Body of pancreas (tissue), 4 donors: ENCODE data around the gene RELN. TPM values are rescaled to one million over a fixed set of nuclear protein-coding genes. Genes with fewer than 3 reads are reported as not detected.

Experiments used
- ATAC-seq: fragments of 150-250 bp; one replicate; pipeline ENCODE4 v1.9.1; 2016
- DNase-seq, 4 donors: peaks; one replicate each; pipeline ENCODE4 v3.0.0-alpha.2; 2019
- H3K27ac ChIP-seq, 4 donors: fragments of 200-600 bp; sonication (generic); 1 replicate in 3 of 4; 2 replicates in 1 of 4; pipeline versions ENCODE4 v1.5.1 to v1.6.1; 2016 to 2019; ENCODE audit warnings: mild to moderate bottlenecking in 1 of 4, mixed read lengths in 1 of 4, moderate library complexity in 1 of 4
- H3K27me3 ChIP-seq, 2 donors: fragments of 200-600 bp; sonication (generic); one replicate each; pipeline ENCODE4 v1.6.0; 2016; ENCODE audit warnings: mild to moderate bottlenecking in 1 of 2
- H3K36me3 ChIP-seq, 2 donors: fragments of 200-600 bp; sonication (generic); replicated peaks in 1 of 2; 2 replicates each; pipeline ENCODE4 v1.5.1; 2016; ENCODE audit warnings: low read depth in 2 of 2; ENCODE audit not compliant: insufficient read depth in 1 of 2
- H3K4me1 ChIP-seq: fragments of 200-600 bp; sonication (generic); one replicate; pipeline ENCODE4 v1.6.0; 2016
- H3K4me3 ChIP-seq, 2 donors: fragments of 200-600 bp; sonication (generic); 1 replicate in 1 of 2; 2 replicates in 1 of 2; pipeline ENCODE4 v1.5.1; 2016 to 2019
- H3K9me3 ChIP-seq, 3 donors: fragments of 200-600 bp; sonication (generic); 1 replicate in 2 of 3; 2 replicates in 1 of 3; pipeline ENCODE4 v1.5.1; 2016
- POLR2A ChIP-seq, 3 donors: fragments of 450-650 bp; IDR thresholded peaks; one replicate each; pipeline ENCODE4 v1.6.1; 2016; ENCODE audit warnings: antibody characterized with exemption in 3 of 3, mild to moderate bottlenecking in 2 of 3
- WGBS, 2 donors: methylation state at CpG; one replicate each; pipeline ENCODE4 v1.1.5; 2017; 5-methylcytosine and 5-hydroxymethylcytosine counted together
- intact Hi-C: fragments of 100-400 bp; cut with DNase I; formaldehyde crosslinking; loops from one replicate; pipeline ENCODE4 v1.15.1; 2023
- total RNA-seq, 2 donors: library from RNA; depleted of rRNA; stranded (reverse); fragments of >200 nt; gene quantifications; one replicate each; pipeline ENCODE4 v1.1.0, GENCODE V29; 2016
- TF ChIP-seq, protein P1 (sequence below), 7 experiments: fragments of 450-650 bp in 4 of 7; fragments of 200-600 bp in 3 of 7; sonication (generic) in 3 of 7; IDR thresholded peaks; one replicate each; pipeline ENCODE4 v1.5.1; 2016 to 2019; ENCODE audit warnings: antibody characterized with exemption in 7 of 7

The RELN gene
- total RNA-seq, 2 donors from 2014 or later, result 0.33 to 3.9 TPM

DNA sequence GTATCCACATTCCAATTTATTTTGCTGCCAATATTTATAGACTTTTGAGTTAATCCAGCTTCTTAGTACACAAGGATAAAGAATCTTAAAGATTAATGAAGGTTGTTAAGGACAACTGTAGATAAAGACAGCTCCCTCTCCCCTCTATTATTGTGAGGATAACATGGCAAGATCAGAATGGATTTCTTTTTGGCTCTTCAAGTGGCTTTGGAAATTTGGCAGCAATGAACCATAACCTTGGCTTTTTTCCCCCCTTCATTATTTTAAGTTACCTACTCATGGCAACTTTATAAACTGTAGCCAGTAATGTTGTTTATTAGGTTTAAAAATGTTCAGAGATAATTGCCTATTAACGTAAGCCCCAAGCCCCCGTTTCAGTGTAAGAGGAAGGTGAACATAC lies 412.4 kb downstream of the RELN start:
- H3K27me3 ChIP-seq, result no peaks in the 10 kb centered on the region
- no peaks in the 10 kb centered on the region for H3K9me3 ChIP-seq
- no peak overlapping the region for H3K4me3 ChIP-seq
- TF ChIP-seq, protein P1, sequence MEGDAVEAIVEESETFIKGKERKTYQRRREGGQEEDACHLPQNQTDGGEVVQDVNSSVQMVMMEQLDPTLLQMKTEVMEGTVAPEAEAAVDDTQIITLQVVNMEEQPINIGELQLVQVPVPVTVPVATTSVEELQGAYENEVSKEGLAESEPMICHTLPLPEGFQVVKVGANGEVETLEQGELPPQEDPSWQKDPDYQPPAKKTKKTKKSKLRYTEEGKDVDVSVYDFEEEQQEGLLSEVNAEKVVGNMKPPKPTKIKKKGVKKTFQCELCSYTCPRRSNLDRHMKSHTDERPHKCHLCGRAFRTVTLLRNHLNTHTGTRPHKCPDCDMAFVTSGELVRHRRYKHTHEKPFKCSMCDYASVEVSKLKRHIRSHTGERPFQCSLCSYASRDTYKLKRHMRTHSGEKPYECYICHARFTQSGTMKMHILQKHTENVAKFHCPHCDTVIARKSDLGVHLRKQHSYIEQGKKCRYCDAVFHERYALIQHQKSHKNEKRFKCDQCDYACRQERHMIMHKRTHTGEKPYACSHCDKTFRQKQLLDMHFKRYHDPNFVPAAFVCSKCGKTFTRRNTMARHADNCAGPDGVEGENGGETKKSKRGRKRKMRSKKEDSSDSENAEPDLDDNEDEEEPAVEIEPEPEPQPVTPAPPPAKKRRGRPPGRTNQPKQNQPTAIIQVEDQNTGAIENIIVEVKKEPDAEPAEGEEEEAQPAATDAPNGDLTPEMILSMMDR (IDR thresholded peaks at IDR 0.05), result no peak
- no peak for TF ChIP-seq POLR2A (IDR thresholded peaks at IDR 0.05)
- no peak for DNase-seq
- whole genome bisulfite sequencing, 2 donors, result 79 to 86% methylated on average over 2 of the region's 2 CpGs
- intact Hi-C loops, result loop anchor here (10.0 kb wide), 1 partner anchor 578 kb away; no protein-coding TSS in a partner anchor
- H3K27ac ChIP-seq, result no peak overlapping the region
- H3K4me1 ChIP-seq, result no peaks in the 10 kb centered on the region
- no peaks in the 10 kb centered on the region for H3K36me3 ChIP-seq
- no peak for ATAC-seq

DNA sequence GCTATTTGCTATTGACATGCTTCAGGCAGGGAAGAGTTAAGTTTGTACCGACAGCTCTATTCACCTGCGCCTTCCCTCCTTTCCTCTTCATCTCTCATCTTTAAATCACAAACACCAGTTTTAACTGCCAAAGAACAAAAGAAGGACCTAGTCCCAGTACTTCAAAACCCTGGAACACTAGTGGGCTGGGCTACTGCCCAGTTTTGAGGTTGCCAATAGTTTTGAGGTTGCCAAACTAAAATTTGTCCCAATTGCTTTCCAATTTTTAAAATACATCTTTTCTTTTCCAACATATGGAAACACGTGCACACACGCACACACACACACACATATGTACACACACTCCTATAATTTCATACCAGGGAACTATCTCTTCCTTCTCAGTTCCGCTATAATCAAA lies 412.8 kb downstream of the RELN start:
- H3K27me3 ChIP-seq, result no peaks in the 10 kb centered on the region
- no peaks in the 10 kb centered on the region for H3K36me3 ChIP-seq
- no peak for ATAC-seq
- intact Hi-C loops, result loop anchor here (10.0 kb wide), 1 partner anchor 578 kb away; no protein-coding TSS in a partner anchor
- H3K4me3 ChIP-seq, result no peak overlapping the region
- no peak for DNase-seq
- H3K9me3 ChIP-seq, result no peaks in the 10 kb centered on the region
- H3K27ac ChIP-seq, result no peak overlapping the region
- TF ChIP-seq POLR2A (IDR thresholded peaks at IDR 0.05), result no peak
- TF ChIP-seq, protein P1 (IDR thresholded peaks at IDR 0.05), result no peak
- WGBS, 2 donors, result 62 to 69% methylated on average over 5 of the region's 5 CpGs
- no peaks in the 10 kb centered on the region for H3K4me1 ChIP-seq

DNA sequence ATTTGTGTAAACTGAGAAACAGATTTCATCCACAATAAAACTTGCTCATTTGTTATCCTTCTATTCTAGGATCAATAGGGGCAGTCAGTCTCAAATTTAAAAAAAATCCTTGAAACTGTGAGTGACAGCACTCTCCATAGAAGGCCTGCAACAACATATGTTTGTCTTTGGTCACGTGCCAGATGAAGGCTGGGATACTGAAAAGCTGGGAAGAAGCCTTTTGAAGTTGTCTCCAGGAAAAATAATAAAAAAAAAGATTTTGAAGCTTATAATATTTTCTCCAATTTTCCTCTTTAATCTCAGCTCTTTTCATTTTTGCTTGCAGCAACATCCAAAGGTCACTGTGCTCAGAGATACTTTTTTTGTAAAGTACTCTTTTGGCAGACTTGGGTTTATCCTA lies 414.9 kb downstream of the RELN start:
- no peak for ATAC-seq
- Histone ChIP-seq H3K27ac (no peak overlapping the region), H3K36me3 (no peaks in the 10 kb centered on the region), H3K27me3 (no peaks in the 10 kb centered on the region), H3K4me1 (no peaks in the 10 kb centered on the region), H3K4me3 (no peak overlapping the region), H3K9me3 (no peaks in the 10 kb centered on the region)
- 18 to 68% methylated on average over 1 of the region's 1 CpG for WGBS, 2 donors
- TF ChIP-seq, protein P1 (IDR thresholded peaks at IDR 0.05), result no peak
- TF ChIP-seq POLR2A (IDR thresholded peaks at IDR 0.05), result no peak
- intact Hi-C loops, result loop anchor here (10.0 kb wide), 1 partner anchor 580 kb away; no protein-coding TSS in a partner anchor
- DNase-seq, result no peak

DNA sequence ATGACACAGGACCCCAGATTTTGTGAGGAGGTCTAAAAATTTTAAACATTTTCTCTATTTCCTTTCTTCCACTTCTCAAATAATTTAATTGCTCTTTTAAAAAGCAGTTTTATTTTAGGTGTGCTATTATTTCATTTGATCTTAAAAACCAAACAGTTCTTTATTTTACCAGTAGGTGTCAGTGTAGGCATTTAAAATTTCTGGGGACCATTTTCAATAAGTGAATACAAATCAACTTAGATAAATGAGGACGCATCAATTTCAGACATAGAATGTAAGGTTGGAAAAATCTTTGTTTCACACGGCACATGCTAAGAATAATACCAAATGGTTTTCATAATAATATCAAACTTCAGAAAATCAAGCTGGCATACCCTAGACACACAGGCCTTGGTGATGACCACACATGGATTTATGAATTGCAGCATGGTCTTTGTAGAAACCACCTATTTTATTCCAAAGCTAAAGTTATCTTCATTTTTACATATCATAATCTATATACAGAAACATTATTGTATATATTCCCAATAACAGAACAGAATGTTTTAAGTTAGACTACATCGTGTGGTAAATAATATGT lies 415.9 kb downstream of the RELN start:
- Histone ChIP-seq H3K27me3 (no peaks in the 10 kb centered on the region), H3K36me3 (no peaks in the 10 kb centered on the region), H3K9me3 (no peaks in the 10 kb centered on the region), H3K27ac (no peak overlapping the region), H3K4me3 (no peak overlapping the region), H3K4me1 (no peaks in the 10 kb centered on the region)
- intact Hi-C loops, result loop anchor here (10.0 kb wide), 1 partner anchor 581 kb away; no protein-coding TSS in a partner anchor
- no peak for TF ChIP-seq POLR2A (IDR thresholded peaks at IDR 0.05)
- TF ChIP-seq, protein P1 (IDR thresholded peaks at IDR 0.05), result peak; percentile 40 to 81 (median 75)
- WGBS, 2 donors, result 38 to 39% methylated on average over 3 of the region's 3 CpGs
- ATAC-seq, result no peak
- DNase-seq, result no peak

DNA sequence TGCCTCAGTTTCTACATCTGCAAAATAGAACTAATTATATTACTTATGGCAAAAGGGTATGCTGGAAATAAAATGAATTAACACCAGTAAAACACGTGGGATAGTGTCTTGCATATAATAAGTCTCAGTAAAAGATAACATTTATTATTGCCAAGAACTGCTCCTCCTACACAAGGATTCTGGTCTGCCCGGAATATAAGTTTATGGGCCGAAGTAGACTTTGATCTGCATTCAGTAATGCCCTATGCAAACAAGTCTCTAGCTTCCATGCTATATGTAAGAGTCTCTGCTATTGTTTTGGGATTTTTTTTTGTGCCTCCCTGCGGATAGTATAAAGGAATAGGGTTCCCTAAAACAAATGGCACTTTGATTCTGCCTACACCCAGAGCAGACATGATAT lies 417.9 kb downstream of the RELN start:
- Histone ChIP-seq H3K27me3 (no peaks in the 10 kb centered on the region), H3K4me1 (no peaks in the 10 kb centered on the region), H3K4me3 (no peak overlapping the region), H3K36me3 (no peaks in the 10 kb centered on the region), H3K27ac (no peak overlapping the region), H3K9me3 (no peaks in the 10 kb centered on the region)
- WGBS, 2 donors, result 31 to 48% methylated on average over 4 of the region's 4 CpGs
- TF ChIP-seq, protein P1 (IDR thresholded peaks at IDR 0.05), result no peak
- TF ChIP-seq POLR2A (IDR thresholded peaks at IDR 0.05), result no peak
- intact Hi-C loops, result loop anchor here (10.0 kb wide), 1 partner anchor 583 kb away; no protein-coding TSS in a partner anchor
- no peak for ATAC-seq
- no peak for DNase-seq
